ENCODE results near the gene S100A11. TPM values are rescaled to one million over a fixed set of nuclear protein-coding genes. Genes with fewer than 3 reads are reported as not detected.

S100A11 gene
- total RNA-seq, 1 experiment from 2014 or later: 302 TPM

DNA sequence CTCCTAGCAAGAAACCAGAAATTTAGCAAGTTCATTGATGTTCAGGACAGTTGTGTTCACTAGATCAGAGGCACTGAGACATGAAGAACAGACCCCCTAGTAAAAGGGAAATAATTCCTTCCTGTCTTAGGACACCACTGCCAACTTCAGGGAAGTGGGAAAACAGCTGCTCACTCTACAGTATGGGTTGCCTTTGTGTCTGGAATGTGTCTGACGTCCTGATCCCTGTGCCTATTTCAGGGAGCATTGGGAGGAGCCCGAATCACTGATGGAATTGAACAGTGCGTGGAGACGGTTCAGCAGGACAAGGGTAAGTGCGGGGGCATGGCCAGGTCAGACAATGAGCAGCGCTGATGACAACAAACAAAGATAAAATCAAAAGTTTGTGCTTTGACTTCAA, 21.0 kb downstream of the S100A11 start:
- Histone ChIP-seq H2BK120ac (ENCODE audit: low read depth, low read length, poor library complexity, severe bottlenecking) (no peak overlapping the region), H2AFZ (ENCODE audit: low read length) (no peak overlapping the region), H2BK12ac (ENCODE audit: insufficient read length, low read depth, low read length) (no peak overlapping the region), H3K79me2 (ENCODE audit: insufficient read depth, low read length) (no peaks in the 10 kb centered on the region), H4K8ac (replicated peaks; ENCODE audit: insufficient read length, low read depth, low read length) (no peak overlapping the region), H3K18ac (ENCODE audit: insufficient read length, low read depth, low read length) (no peak overlapping the region), H3K56ac (ENCODE audit: insufficient read length, low read depth, low read length) (no peak overlapping the region), H3K27ac (ENCODE audit: insufficient read length, low read depth, low read length) (no peak overlapping the region), H2BK15ac (ENCODE audit: low read depth, low read length) (no peak overlapping the region), H3K14ac (ENCODE audit: insufficient read depth, low read length) (no peak overlapping the region), H4K5ac (ENCODE audit: insufficient read length, low read depth, low read length) (no peak overlapping the region), H2BK20ac (ENCODE audit: low read depth, low read length, poor library complexity, severe bottlenecking) (no peak overlapping the region), H3K4me2 (ENCODE audit: insufficient read depth, insufficient read length, low read length) (no peak overlapping the region), H2BK5ac (ENCODE audit: insufficient read length, low read length) (no peak overlapping the region), H3K9me3 (ENCODE audit: control insufficient read depth, low read depth, low read length) (no peaks in the 10 kb centered on the region), H3K4me1 (ENCODE audit: insufficient read depth, low read length) (peaks cover 4% of the 10 kb centered on the region; the same call in 1 of the 2 replicates), H3K23me2 (ENCODE audit: insufficient read length, low read depth, low read length, poor library complexity, severe bottlenecking) (no peaks in the 10 kb centered on the region), H3K27me3 (ENCODE audit: insufficient read depth, low read length) (no peaks in the 10 kb centered on the region), H4K20me1 (ENCODE audit: control insufficient read depth, insufficient read depth, insufficient read length) (no peaks in the 10 kb centered on the region), H4K91ac (ENCODE audit: insufficient read length, low read depth, low read length) (no peak overlapping the region), H2AK5ac (ENCODE audit: insufficient read length, low read length) (no peak overlapping the region), H3K9ac (ENCODE audit: extremely low read depth, insufficient read length, low read length) (no peak overlapping the region), H3K4ac (ENCODE audit: low read depth, low read length) (no peak overlapping the region), H3K79me1 (ENCODE audit: insufficient read depth, low read depth, low read length, poor library complexity, severe bottlenecking) (no peaks in the 10 kb centered on the region), H3K23ac (ENCODE audit: insufficient read length, low read depth, low read length) (no peak overlapping the region), H3T11ph (ENCODE audit: low read length) (no peak overlapping the region)
- Mint-ChIP-seq H3K9me3 (no peaks in the 10 kb centered on the region), H3K4me1 (peaks cover 15 to 25% of the 10 kb centered on the region in 2 experiments), H3K4me3 (no peak overlapping the region), H3K36me3 (ENCODE audit: insufficient read depth in 1 of 3, low read depth in 3 of 3) (no peaks in the 10 kb centered on the region), H3K27ac (no peak overlapping the region), H3K27me3 (ENCODE audit: low read depth) (peaks cover 5% of the 10 kb centered on the region; the same call in 1 of the 2 replicates)
- TF ChIP-seq, protein P1, sequence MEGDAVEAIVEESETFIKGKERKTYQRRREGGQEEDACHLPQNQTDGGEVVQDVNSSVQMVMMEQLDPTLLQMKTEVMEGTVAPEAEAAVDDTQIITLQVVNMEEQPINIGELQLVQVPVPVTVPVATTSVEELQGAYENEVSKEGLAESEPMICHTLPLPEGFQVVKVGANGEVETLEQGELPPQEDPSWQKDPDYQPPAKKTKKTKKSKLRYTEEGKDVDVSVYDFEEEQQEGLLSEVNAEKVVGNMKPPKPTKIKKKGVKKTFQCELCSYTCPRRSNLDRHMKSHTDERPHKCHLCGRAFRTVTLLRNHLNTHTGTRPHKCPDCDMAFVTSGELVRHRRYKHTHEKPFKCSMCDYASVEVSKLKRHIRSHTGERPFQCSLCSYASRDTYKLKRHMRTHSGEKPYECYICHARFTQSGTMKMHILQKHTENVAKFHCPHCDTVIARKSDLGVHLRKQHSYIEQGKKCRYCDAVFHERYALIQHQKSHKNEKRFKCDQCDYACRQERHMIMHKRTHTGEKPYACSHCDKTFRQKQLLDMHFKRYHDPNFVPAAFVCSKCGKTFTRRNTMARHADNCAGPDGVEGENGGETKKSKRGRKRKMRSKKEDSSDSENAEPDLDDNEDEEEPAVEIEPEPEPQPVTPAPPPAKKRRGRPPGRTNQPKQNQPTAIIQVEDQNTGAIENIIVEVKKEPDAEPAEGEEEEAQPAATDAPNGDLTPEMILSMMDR (conservative IDR thresholded peaks at IDR 0.05): no peak
- WGBS (ENCODE audit: extremely low coverage, insufficient read length, low lambda C conversion rate): no CpG with 5 or more reads among the region's 6 CpGs
- no peak for DNase-seq
